HG03025 (cell line): Measurements from ENCODE around the gene PLD4.

Experiments
- ATAC-seq: cut with Tn5 transposase; IDR thresholded peaks from one replicate; pipeline ENCODE4 v1.9.1; 2021; ENCODE audit warnings: mild to moderate bottlenecking, moderate library complexity; ENCODE audit not compliant: unreplicated experiment, low FRiP score

Gene PLD4

DNA sequence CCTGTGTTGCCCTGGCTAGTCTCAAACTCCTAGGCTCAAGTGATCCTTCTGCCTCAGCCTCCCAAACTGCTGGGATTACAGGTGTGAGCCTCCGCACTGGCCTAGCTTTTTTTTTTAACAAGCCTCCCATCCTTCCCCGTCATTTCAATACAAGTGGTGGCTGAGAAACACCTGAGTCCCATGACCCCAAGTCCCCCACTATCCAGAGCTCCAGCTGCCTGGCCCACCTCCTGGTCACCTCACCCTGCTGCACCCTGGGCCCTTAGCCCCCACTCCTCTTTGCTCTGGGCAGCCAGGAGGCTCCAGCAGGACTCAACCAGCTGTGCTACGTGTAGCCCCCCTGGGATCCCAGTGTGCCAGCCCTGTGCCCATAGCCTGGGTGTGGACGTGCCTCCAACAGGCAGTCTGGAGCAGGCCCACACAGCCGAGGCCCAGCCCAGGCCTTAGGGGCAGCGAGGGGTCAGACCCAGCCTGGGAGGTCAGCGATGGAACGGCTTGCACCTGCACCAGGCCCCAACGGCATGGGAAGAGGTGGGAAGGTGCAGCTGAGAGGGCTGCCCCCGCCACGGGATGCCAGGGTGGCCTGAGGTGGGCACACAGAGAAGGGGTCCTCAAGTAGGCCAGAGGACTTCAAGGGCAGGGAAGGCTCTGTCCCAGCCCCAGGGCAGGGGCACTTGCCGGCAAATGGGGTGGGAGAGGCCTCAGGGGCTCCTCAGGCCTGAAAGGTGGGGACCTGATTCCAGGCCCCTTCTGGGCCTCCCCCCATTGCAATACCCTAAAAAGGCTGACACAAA, 47.0 kb downstream of the PLD4 start:
- ATAC-seq, result no peak

DNA sequence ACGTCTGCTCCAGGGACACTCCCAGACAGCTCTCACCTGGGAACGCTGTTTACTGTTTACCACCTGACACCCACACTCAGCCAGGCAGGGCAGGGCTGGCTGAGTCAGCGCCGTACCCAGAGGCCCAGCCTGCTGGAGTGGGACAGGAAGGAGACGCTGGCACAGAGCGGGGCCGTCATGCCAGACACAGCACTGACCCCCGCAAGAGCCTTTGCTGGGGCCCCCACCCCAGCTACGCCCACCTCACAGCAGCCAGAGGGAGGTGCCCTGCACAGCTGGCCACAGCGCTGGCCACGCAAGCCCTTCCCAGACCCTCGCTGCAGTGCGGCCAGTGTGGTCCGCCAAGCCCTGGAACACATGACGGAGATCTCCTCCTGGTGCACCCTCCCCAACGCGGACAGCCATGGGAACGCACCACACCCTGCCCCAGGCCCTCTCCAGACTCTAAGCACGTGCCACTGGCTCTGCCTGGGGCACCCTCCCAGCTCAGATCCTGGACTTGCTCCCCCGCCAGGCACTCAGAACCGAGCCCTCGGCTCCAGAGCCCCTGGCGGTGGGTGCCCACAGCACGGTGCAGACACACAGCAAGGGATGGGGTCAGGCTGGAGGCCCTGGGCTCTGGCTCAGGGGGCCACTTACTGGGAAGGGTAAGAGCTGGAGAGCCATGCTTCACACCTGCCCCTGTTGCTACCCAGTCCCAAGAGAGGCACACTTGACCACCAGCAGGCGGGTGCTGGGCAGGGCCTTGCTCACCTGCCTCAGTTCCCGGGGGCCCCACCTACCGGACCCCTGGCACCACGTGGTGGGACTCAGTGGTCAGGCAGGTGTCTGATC, 47.8 kb downstream of the PLD4 start:
- no peak for ATAC-seq

GRCh38 chr14:104973135-104973384, 48.4 kb downstream of the PLD4 start:
- ATAC-seq, result no peak

DNA sequence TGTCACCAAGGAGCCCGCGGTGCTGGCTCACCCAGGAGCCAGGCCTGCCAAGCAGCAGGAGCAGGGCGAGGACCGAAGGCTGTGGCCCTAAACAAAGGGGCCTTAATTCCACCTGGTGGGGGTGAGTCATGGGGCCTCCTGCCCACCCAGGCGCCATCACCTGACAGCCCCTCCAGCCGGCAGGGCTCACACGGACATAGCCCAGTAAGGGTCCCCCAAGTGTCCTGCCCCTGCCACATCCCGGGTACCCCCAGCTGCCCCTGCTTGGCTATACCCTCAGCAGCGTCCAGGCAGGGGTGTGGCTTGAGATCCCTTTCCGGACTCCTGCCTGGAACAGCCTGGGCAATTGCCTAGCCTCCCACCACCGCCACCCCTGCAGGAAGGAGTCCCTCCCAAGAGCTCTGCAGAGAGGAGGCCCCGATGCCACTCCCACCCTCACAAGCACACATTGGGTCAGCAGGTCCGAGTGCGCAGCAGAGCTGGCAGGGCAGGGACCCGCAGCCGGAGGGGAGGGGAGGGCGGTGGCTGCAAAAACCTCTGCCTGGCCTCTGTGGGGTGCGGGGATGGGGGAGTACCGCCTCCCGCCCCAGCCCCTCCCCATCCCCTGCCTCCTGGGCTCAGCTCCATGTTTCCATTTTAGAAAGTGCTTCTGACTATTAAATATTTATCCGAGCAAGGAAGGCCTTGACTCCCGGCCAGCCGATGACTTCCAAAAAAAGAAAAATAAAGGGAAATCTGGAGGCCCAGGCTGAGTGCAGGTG, 48.9 kb downstream of the PLD4 start:
- no peak for ATAC-seq

DNA sequence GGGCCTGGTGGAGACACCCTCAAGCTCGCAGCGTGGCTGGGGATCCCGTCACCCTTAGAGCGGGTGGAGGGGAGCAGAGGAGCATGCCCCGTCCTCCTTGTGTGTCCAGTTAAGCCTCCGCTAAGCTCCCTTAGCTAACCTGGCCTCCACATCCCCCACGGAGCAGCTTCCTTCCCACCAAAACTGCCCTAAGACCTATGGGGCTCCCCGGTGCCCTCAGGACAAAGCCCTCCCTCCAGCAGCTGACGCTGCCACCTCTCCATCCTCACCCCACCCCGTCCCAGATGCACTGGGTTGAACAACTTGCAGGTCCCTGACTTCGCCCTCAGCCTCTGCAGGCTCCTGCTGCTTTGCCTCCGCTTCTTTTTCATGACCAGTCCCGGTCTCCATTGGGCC, 49.5 kb downstream of the PLD4 start:
- ATAC-seq, result no peak

DNA sequence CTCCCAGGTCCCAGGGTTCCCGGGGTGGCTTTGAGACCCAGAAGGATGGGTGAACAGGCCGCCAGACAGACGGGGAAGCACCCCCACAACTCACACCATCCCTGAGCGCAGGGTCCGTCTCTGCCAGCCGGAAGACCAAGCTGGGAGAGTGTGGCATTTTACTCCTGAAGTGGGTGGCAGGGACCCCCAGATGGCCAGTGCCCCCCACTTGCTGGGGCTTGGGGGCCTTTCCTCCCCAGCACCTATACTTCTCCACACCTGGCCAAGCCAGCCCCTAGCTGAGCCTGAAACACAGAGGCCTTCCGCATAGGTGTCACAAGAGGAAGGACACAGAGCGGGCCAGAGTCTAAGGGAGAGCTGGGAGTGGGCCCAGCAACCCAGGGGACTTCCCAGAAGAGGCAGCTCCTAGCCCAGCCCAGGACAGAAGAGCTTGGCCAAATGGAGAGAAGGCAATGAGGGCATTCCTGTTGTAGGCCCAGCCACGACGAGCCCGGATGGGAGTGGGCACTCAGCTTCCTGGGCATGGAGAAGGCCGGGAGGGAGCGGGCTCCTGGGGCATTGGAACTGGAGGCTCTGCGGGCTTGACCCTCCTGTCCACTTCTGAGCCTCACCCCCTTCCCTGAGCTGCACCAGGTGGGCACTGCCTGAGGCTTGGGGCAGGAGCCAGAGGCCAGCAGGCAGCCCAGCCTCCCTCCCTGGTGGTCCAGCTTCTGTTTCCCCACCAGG, 50.1 kb downstream of the PLD4 start:
- no peak for ATAC-seq

DNA sequence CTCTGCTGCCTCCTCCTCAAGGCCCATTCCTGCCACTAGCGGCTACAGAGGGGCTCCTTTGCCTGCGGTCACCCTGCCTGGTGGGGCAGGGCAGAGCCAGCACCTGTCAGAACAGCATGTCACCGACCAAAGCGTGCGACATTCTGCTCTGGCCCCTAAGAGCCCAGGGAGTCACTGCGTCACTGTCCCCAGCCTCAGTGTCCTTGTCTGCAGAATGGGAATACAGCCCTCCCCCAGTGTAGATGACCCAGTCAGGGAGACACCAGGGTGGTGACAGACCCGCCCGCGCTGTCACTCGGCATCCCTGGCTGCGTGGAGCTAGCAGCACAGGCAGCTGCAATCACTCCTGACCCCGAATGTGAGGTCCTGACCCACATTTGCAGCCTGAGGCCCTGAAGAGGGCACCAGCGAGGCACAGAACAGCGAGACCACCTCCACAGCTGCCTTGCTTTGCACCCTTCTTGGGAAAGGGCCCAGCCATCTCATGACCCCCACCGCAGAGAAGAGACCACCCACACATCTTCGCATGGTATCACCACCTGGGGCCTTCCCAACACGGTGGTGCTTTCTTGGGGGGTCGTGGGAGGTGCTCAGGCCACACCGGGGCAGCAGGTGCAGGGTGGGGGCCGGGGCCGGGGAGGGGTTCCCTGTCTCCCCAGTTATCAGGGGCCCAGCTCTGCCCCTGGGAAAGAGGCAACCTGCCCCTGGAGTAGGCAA, 51.0 kb downstream of the PLD4 start:
- ATAC-seq, result no peak

GRCh38 chr14:104976198-104977007, 51.7 kb downstream of the PLD4 start:
- ATAC-seq, result no peak

- no peak for ATAC-seq
Observed at GRCh38 chr14:104977008-104977680, 52.5 kb downstream of the PLD4 start.

DNA sequence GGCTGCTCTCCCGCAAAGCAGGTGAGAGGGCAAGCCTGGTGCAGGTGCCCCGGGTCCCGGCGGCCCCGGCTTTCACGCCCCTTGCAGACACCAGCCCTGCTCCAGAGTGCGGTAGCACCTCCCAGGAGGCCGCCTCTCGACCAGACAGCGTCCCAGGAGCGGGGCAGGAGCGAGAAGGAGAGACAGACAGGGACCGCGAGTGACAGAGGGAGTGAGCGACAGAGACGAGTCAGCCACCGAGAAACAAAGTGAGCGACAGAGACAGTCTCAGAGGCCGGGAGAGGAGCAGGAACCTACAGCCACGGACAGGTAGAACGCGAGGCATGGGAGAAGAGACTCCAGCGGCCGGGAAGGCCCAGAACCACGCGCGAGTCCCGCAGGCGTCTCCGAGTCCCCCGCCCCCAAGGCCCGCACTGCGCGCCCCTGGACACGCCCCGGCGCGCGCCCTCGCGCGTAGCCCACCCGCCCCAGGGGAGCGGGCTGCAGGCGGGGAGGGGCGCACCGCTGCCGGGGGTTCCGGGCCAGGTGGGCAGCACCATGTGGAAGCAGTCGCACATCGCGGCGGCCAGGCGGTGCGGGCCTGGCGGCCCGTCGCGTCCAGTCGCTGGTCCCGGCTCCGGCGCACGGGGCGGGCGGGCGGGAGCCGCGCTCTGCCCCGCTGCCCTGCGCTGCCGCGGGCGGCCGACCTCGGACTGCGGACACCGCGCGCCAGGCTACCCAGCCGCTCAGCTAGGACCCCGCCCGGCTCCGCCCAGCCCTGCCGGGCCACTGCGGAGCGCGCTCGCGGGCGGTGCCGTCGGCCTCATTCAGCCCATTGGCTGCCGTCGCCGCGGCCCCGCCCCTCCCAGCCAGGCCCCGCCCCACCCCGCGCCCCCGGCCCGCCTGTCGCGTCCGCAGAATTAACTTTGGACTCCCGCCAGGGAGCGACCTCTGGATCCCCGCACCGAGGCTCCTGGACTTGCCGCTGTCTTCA, 53.3 kb downstream of the PLD4 start, which contains the start of gene AHNAK2:
Gene AHNAK2 (minus strand): TSS at position 694 of the 973 bp plus-strand sequence. CDS start 137 bp downstream, at position 557.
- ATAC-seq, result no peak

DNA sequence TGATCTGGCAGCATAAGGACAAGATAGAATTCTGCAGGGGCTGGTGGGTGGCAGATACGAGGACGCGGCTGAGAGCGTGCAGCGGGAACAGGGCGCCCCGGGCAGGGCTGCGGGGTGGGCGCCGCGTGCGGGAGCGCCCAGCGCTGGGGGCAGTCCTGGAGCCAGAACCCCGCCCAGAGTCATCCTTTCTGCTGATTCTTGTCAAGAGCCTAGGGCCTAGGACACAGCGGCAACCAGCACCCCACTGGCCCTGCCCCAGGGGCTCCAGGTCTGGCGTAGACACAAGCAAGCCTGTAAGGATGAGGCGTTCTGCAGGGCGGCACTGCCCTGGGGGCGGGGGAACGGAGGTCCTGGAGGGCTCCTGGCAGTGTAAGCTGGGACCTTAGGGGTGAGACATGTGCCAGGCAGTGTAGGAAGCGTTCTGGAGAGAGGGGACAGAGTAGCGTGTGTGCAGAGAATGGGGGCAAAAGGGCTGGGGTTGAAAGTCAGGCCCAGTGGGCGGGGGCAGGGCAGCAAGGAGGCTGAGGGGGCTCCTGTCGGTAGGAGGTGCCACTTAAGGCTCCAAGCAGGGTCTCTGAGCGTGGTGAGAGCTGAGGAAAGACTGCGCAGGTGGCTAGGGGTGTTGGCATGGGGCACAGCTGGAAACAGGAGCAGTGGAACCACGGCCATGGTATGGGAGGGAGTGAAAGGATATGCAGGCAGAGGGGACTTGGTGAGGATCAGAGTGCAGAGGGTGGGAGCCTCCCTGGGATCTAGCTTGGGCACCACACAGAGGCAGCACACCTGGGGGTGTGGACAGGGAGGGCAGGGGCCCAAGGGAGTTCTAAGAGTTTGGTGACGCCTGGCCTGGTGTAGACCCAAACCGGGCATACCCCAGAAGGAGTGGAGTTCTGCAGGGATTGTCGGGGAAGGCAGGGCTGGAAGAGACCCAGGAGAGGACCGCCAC, 54.3 kb downstream of the PLD4 start:
- ATAC-seq, result no peak

- no peak for ATAC-seq
Observed at GRCh38 chr14:104979758-104980610, 55.3 kb downstream of the PLD4 start.

- no peak for ATAC-seq
Observed at GRCh38 chr14:104980611-104981531, 56.2 kb downstream of the PLD4 start.
